ENCODE results near the gene RNF135. TPM values are rescaled to one million over a fixed set of nuclear protein-coding genes. Genes with fewer than 3 reads are reported as not detected.
"Not testable (repeated sequence)": the region's sequence is repeated elsewhere in the genome, so short reads cannot be mapped to it uniquely, and the experiment has no call there.

RNF135 gene
- total RNA-seq, 2 donors from 2014 or later, result 32.1 to 39.3 TPM

GRCh38 chr17:30965686-30966085 is 5.2 kb upstream of the RNF135 start:
- H3K9me3 ChIP-seq, result no peaks in the 10 kb centered on the region
- H3K36me3 ChIP-seq, result no peaks in the 10 kb centered on the region
- H3K4me3 ChIP-seq, result no peak overlapping the region
- no peaks in the 10 kb centered on the region for H3K4me1 ChIP-seq (replicated peaks)
- WGBS, result 87% methylated on average over 3 of the region's 3 CpGs
- intact Hi-C loops (cut with DNase I), result no loop called here
- no peak for DNase-seq (ENCODE audit: low spot score)
- no peak overlapping the region for H3K27ac ChIP-seq
- no peaks in the 10 kb centered on the region for H3K27me3 ChIP-seq (replicated peaks; ENCODE audit: insufficient read depth)
- TF ChIP-seq POLR2AphosphoS5 (IDR thresholded peaks at IDR 0.05), result no peak
- no peak for TF ChIP-seq POLR2A (IDR thresholded peaks at IDR 0.05)
- TF ChIP-seq CTCF (IDR thresholded peaks at IDR 0.05), result no peak

- intact Hi-C loops (cut with DNase I); H3K4me1 ChIP-seq (replicated peaks); DNase-seq (ENCODE audit: low spot score); H3K27me3 ChIP-seq (replicated peaks; ENCODE audit: insufficient read depth); H3K27ac ChIP-seq; H3K4me3 ChIP-seq; H3K36me3 ChIP-seq; H3K9me3 ChIP-seq: not testable (repeated sequence)
- WGBS, result 92% methylated on average over 13 of the region's 13 CpGs
Observed at GRCh38 chr17:30967911-30968310, 2.9 kb upstream of the RNF135 start.

GRCh38 chr17:30969989-30970830 is 629 bp upstream of the RNF135 start:
- no peaks in the 10 kb centered on the region for H3K27me3 ChIP-seq (replicated peaks; ENCODE audit: insufficient read depth)
- no peaks in the 10 kb centered on the region for H3K36me3 ChIP-seq
- peak overlapping the region; percentile 61 to 76 for H3K4me3 ChIP-seq
- H3K4me1 ChIP-seq (replicated peaks), result no peaks in the 10 kb centered on the region
- WGBS, result 3% methylated on average over 31 of the region's 31 CpGs
- DNase-seq (ENCODE audit: low spot score), result peak; percentile 59
- intact Hi-C loops (cut with DNase I), result no loop called here
- peak; percentile 34 for TF ChIP-seq POLR2A (IDR thresholded peaks at IDR 0.05)
- no peak for TF ChIP-seq CTCF (IDR thresholded peaks at IDR 0.05)
- TF ChIP-seq POLR2AphosphoS5 (IDR thresholded peaks at IDR 0.05), result peak; percentile 3
- no peaks in the 10 kb centered on the region for H3K9me3 ChIP-seq
- H3K27ac ChIP-seq, result peak overlapping the region; percentile 90 to 95

- Histone ChIP-seq H3K9me3 (no peaks in the 10 kb centered on the region), H3K4me1 (replicated peaks) (no peaks in the 10 kb centered on the region), H3K27me3 (replicated peaks; ENCODE audit: insufficient read depth) (no peaks in the 10 kb centered on the region), H3K4me3 (no peak overlapping the region), H3K36me3 (no peaks in the 10 kb centered on the region), H3K27ac (no peak overlapping the region)
- no peak for DNase-seq (ENCODE audit: low spot score)
- WGBS, result 90% methylated on average over 8 of the region's 8 CpGs
- TF ChIP-seq POLR2AphosphoS5 (IDR thresholded peaks at IDR 0.05) (no peak), CTCF (IDR thresholded peaks at IDR 0.05) (no peak), POLR2A (IDR thresholded peaks at IDR 0.05) (no peak)
- intact Hi-C loops (cut with DNase I), result no loop called here
Observed at GRCh38 chr17:30975042-30975820, 4.4 kb downstream of the RNF135 start.

- WGBS, result 98% methylated on average over 7 of the region's 33 CpGs
Observed at GRCh38 chr17:30979919-30980318, 9.1 kb downstream of the RNF135 start.

More at GRCh38 chr17:30979919-30980318, 9.1 kb downstream of the RNF135 start:
- H3K9me3 ChIP-seq; H3K36me3 ChIP-seq; intact Hi-C loops (cut with DNase I); DNase-seq (ENCODE audit: low spot score); H3K27me3 ChIP-seq (replicated peaks; ENCODE audit: insufficient read depth); H3K4me1 ChIP-seq (replicated peaks); H3K4me3 ChIP-seq; H3K27ac ChIP-seq: not testable (repeated sequence)
